MM.1S (cell line): ENCODE data around the gene TRIM27.

Experiments used
- CTCF ChIP-seq: fragments of 300-600 bp; sonication (generic); IDR thresholded peaks from 2 replicates; pipeline ENCODE4 v1.5.1; 2016; ENCODE audit warnings: antibody characterized with exemption, low read length, mixed read lengths
- EZH2 ChIP-seq: fragments of 300-600 bp; sonication (generic); optimal IDR thresholded peaks from 2 replicates; pipeline ENCODE3; 2017; ENCODE audit warnings: low read depth, mild to moderate bottlenecking, antibody characterized with exemption, low read length, mixed read lengths
- EZH2phosphoT487 ChIP-seq: fragments of 300-600 bp; sonication (generic); IDR thresholded peaks from 2 replicates; pipeline ENCODE4 v1.6.1; 2018; ENCODE audit warnings: antibody characterized with exemption, low read length

- TF ChIP-seq CTCF (no peak), EZH2 (no peak), EZH2phosphoT487 (no peak)
These were observed 56.7 kb downstream of the TRIM27 start for GRCh38 chr6:28867086-28867409.
